Activated CD4-positive, alpha-beta memory T cell treated with anti-CD3 and anti-CD28 coated beads for 36 hours (primary cell): ENCODE measurements around the gene FAM72D. TPM values are rescaled to one million over a fixed set of nuclear protein-coding genes. Genes with fewer than 3 reads are reported as not detected.

Experiments used
- total RNA-seq, 2 experiments: library from RNA; stranded (reverse); gene quantifications; one replicate each; pipeline ENCODE4 v1.2.3, GENCODE V29; 2021

FAM72D gene
- total RNA-seq, 2 experiments from 2014 or later, result 16.7 to 20.1 TPM

Other genes with a start within 250 kb of the FAM72D start
- 10 to 100 TPM; 21.8 to 25.3 TPM for gene SRGAP2B, start 646 bp upstream of the FAM72D start, total RNA-seq
- not detected for gene PPIAL4D, start 146.2 kb downstream of the FAM72D start, total RNA-seq